ENCODE data around the gene MDM4.

The MDM4 gene

GRCh38 chr1:204588826-204589225 is 72.6 kb downstream of the MDM4 start:
- no peak for TF ChIP-seq CTCF (conservative IDR thresholded peaks at IDR 0.05; ENCODE audit: control insufficient read depth, insufficient read depth, low read depth, low read length)
- no peak overlapping the region for H3K4me3 ChIP-seq (ENCODE audit: control insufficient read depth, low read depth, low read length)
- no peak for DNase-seq (ENCODE audit: low read depth)

GRCh38 chr1:204589409-204590038 is 73.3 kb downstream of the MDM4 start:
- no peak for DNase-seq (ENCODE audit: low read depth)
- H3K4me3 ChIP-seq (ENCODE audit: control insufficient read depth, low read depth, low read length), result no peak overlapping the region
- TF ChIP-seq CTCF (conservative IDR thresholded peaks at IDR 0.05; ENCODE audit: control insufficient read depth, insufficient read depth, low read depth, low read length), result no peak

- peak; percentile 63 for DNase-seq (ENCODE audit: low read depth)
- no peak for TF ChIP-seq CTCF (conservative IDR thresholded peaks at IDR 0.05; ENCODE audit: control insufficient read depth, insufficient read depth, low read depth, low read length)
- H3K4me3 ChIP-seq (ENCODE audit: control insufficient read depth, low read depth, low read length), result no peak overlapping the region
These were observed 75.4 kb downstream of the MDM4 start for GRCh38 chr1:204591473-204592090.

- no peak for TF ChIP-seq CTCF (conservative IDR thresholded peaks at IDR 0.05; ENCODE audit: control insufficient read depth, insufficient read depth, low read depth, low read length)
- no peak for DNase-seq (ENCODE audit: low read depth)
- H3K4me3 ChIP-seq (ENCODE audit: control insufficient read depth, low read depth, low read length), result no peak overlapping the region
These were observed 76.2 kb downstream of the MDM4 start for GRCh38 chr1:204592246-204592948.

- no peak overlapping the region for H3K4me3 ChIP-seq (ENCODE audit: control insufficient read depth, low read depth, low read length)
- no peak for DNase-seq (ENCODE audit: low read depth)
- no peak for TF ChIP-seq CTCF (conservative IDR thresholded peaks at IDR 0.05; ENCODE audit: control insufficient read depth, insufficient read depth, low read depth, low read length)
These were observed 82.2 kb downstream of the MDM4 start for GRCh38 chr1:204598319-204598969.

- peak; percentile 8 for DNase-seq (ENCODE audit: low read depth)
- TF ChIP-seq CTCF (conservative IDR thresholded peaks at IDR 0.05; ENCODE audit: control insufficient read depth, insufficient read depth, low read depth, low read length), result no peak
- H3K4me3 ChIP-seq (ENCODE audit: control insufficient read depth, low read depth, low read length), result no peak overlapping the region
These were observed 82.9 kb downstream of the MDM4 start for GRCh38 chr1:204599098-204599497.

All from fibroblast of mammary gland (primary cell).